GM19324 (cell line): Measurements from ENCODE around the gene IFNGR2.
"Not testable (repeated sequence)": the region's sequence is repeated elsewhere in the genome, so short reads cannot be mapped to it uniquely, and the experiment has no call there.

Experiments used
- ATAC-seq: cut with Tn5 transposase; IDR thresholded peaks from one replicate; pipeline ENCODE4 v1.9.1; 2021; ENCODE audit warnings: mild to moderate bottlenecking, moderate library complexity; ENCODE audit not compliant: unreplicated experiment, low FRiP score

IFNGR2 gene

DNA sequence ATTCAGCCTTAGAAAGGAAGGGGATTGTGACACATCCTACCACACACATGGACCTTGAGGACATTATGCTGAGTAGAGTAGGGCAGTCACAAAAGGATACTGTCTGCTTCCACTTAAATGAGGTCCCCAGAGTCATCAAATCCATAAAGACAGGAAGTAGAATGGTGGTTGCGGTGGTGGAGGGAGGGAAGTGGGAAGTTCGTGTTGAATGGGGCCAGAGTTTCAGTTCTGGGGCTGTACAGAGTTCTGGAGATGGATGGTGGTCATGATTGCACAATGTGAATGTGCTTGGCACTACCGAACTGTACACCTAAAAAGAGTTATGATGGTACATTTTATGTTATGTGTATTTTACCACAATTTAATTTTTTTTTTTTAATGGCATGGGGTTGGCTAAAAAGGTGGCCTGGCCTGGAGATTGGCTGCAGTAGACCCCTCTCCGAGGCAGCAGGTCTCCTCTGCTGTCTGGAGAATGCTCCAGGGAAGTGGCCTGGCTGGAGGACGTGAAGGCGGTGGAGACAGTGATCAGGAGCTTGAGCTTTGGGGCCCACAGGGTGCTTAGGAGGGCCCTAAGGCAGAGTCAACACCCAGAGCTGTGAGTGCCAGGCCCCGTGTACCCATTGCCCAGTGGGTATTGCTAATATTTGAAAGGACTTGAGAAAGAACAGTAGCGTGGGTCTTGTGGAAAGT, 30.4 kb downstream of the IFNGR2 start:
- no peak for ATAC-seq

DNA sequence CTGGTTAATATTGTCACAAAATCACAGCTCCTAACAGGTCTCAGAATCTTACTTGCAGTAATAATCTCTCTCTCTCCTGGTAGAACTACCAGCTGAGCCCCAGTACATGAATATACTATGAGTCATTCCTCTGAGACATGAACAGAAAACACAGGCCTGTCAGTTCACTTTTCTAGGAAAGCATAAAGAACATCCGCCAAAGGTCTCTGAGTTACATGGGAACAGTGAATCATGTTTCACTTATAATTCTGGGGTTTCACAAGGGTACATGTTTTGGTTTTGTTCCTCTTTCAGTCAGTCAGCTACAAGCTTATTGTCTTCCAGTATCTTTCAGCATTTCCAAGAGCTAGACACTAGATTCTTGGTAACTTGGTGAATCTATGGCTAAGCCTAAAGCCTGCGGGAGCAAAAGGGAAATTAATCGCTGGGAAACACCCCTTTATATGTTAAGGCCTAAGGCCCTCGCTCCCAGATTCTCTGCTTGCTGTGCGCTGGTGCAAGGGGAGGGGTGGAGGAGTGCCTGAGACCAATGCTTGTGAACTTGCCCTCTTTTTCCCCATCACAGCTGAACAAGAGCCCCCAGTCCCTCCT, 31.7 kb downstream of the IFNGR2 start:
- peak; percentile 76 for ATAC-seq

DNA sequence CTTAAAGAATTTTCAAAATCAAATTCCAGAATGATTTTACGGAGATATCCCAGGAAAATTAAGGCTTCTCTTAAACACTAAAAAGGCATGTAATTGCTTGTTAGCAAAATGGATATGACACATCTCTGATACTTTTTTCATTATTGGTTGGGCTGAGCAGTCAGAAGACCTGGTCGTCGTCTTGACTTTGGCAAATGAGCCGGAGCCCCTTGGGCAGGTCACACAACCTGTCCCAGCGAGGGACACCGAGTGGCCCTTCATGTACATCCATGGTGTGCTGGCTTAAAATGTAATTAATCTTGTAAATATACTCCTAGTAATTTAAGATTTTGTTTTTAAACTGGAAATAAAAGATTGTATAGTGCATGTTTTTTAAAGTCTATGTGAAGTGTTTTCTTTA, 33.9 kb downstream of the IFNGR2 start:
- no peak for ATAC-seq

DNA sequence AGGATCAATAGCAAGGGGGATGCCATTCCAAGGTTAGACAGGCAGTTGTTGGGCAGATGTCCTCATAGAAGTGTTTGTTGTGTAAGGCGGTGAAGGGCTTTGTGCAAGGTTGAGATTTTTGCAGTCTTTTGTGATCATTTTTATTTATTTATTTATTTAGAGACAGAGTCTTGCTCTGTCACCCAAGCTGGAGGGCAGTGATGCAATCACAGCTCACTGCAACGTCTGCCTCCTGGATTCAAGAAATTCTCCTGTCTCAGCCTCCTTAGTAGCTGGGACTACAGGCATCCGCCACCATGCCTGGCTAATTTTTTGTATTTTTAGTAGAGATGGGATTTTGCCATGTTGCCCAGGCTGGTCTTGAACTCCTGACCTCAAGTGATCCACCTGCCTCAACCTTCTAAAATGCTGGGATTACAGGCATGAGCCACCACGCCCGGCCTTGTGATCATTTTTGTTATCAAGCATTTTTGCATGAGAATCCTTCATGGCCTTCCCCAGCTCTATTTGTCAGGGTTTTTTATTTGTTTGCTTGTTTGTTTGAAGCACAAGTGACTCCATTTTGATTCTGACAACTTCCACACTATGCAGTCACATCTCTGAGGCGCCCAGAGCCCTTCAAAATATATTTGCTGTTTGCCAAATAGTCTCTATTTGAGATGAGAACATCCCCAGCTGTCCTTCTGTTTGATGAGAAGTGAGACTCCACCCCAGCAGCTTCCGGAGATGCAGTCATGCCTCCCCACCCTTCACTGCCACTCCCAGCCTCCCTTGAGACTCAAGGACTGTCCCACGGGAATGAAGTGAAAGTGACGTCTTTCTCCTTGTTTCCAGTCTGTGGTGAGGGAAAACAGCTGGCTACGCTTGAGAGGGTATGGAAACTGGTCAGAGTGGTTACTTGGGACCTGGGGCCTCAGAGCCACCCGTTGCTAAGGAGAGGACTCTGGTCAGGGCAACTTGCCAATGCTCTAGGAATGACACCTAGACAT, 38.6 kb downstream of the IFNGR2 start:
- no peak for ATAC-seq

DNA sequence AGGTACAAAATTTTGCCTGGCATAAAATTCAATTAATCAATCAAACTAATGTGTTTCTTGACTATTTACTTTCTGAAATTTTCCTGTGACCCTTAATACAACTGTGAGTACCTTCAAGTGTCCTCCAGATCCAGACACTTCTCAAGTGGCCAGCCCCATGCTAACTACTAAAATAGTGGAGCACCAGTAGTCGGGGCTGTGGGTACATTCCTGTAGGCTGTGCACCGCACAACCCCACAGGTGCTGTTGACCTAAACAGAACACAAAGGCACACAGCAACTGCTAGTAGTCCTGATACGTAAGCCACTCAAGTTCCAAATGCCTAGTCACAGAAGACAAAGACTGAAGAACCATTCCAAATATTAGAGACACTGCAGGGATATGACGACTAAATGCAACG, 40.0 kb downstream of the IFNGR2 start:
- ATAC-seq: no peak

DNA sequence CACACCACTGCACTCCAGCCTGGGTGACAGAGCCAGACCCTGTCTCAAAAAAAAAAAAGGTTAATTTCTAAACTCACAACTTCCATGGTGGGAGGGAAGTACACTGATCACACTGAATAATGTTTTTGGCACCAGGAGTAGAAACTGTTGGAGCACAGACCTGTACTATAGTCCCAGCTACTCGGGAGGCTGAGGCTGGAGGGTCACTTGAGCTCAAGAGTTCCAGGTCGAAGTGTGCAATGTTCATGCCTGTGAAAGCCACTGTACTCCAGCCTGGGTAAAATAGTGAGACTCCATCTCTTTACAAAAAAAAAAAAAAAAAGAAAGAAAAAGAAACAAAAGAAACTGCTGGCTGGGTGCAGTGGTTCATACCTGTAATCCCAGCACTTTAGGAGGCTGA, 41.3 kb downstream of the IFNGR2 start:
- ATAC-seq: no peak

DNA sequence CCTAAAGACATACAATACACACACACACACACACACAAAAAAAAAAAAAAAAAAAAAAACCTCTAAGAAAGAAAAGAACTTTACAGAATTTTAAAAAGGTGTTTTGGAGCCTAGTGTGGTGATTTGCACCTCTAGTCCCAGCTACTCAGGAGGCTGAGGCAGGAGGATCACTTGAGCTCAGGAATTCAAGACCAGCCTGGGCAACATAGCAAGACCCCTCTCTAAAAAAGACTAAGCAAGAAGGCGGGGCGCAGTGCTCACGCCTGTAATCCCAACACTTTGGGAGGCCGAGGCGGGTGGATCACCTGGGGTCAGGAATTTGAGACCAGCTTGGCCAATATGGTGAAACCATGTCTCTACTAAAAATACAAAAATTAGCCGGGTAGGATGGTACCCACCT, 43.4 kb downstream of the IFNGR2 start:
- not testable (repeated sequence) for ATAC-seq

DNA sequence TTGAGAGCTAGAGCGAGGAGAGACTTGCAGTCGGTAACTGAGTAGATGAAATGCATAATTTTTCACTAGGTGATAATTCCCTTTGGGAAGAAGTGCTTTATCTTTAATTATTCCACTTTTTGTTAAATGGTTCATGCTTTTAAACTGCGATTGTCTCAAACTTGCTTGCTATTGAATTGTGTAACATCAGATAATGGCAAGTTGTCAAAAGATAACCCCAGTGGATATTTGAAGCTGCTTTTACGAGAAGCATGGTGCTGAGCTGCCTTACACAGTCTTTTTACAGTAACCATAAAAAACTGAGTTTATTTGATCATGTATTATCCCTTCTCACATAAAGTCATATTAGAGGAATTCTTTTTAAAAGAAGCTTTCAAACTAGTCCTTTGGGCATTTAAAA, 46.4 kb downstream of the IFNGR2 start:
- no peak for ATAC-seq

DNA sequence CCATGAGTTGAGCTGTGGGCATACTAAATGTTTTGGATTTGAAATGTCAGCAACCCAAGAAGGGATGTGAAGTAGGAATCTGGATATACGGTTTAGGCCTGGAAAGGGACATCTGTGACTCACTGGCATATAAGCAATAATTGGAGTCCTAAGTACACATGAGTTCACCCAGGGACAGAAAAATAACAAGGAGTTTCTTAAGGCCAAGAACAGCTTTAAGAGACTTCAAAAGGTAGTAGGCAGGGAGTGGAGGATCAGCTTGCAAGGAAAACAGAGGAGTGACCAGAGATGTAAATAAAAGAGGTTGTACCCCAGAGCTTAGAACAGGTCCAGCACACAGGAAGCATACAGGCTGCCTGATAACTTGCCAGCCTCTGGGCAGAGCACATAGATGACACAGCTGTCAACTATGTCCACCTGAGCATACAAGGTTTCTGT, 48.4 kb downstream of the IFNGR2 start:
- ATAC-seq: no peak

DNA sequence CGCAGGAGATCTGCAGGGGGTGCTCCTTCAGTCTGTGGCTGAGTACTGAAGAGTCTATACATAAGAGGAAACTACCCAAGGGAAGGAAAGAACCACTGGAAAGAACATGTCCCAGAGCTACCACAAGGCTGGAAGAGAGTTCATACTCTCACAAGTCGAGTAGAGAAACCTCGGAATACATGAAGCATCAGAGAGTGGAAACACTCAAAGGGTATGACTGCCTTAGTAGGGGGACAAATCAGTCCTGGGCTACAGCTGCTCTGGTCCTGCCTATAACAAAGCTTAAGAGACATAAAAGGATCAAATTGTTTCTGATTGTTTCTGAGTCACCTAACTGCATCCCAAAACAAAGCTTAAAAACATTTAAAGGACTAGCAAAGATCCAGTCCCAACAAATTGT, 49.1 kb downstream of the IFNGR2 start:
- ATAC-seq: no peak

DNA sequence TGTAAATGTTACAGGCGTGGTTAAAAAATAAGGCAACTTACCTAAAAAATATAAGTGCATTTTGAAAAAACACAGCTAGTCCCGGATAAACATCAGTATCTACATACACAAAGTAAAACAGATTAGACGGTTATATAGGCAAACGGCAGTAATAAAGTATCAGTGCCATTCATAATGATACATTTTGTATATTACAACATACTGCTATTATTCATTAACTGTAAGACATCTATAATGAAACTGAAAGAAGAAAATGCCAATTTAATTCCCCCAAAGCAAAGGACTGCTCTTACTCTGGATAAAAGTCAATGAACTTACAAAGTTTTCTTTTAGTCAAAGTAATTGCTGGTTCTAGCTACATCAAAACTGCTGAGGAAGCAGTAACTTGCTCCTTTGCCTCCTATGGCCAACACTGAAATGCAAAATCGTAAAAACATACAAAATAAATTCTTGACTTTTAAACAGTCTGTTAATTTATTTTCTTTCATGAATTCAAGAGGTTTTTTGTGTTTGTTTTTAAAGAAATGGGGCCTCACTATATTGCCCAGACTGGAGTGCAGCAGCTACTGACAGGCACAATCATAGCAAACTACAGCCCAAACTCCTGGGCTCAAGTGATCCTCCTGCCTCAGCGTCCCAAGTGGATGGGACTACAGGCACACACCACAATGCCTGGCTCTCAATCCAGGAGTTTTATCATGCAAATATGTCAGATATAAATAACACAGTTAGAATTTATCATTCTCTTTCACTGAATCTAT, 52.7 kb downstream of the IFNGR2 start:
- ATAC-seq: no peak

DNA sequence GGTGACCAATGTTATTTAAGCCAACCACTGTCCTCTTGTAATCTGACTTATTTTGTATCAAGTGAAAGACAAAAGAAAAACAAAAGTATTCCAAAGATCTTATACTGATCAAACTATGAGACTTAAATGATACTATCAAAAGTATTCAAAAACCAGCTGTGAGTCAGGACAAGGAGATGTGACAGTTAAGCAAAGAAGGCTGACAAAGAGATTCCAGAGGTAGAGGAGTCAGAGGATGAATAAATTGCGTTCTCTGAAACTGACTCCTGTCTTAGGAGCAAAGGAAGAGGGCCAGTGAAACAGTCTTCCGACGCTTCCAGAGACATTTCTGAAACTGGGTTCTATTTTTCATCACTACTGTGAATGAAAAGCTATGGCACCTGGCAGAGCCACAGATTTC, 55.6 kb downstream of the IFNGR2 start:
- ATAC-seq: no peak

DNA sequence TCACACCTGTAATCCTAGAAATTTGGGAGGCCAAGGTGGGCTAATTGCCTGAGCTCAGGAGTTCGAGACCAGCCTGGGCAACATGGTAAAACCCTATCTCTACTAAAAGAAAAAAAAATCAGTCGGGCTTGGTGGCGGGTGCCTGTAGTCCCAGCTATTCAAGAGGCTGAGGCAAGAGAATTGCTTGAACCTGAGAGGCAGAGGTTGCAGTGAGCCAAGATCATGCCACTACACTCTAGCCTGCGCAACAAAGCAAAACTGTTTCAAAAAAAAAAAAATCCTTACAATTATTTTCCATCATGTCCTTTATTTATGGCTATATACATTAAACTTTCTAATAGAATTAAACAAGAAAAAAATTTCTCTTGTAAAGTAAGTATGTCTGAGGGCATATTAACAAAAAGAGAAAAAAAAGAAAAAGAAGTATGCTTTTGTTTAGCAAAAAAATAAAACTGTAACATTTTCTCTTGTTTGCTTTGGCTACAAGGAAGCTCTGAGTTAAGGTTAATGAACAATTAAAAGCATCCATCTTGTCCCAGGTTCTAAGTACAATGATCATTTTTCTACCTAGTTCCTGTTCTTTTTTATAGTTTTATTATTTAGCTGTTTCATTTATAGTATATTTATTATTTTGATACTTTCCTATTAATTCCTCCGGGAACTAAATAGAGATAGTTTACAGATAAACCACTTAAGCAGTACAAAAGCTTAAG, 58.5 kb downstream of the IFNGR2 start:
- ATAC-seq: no peak

DNA sequence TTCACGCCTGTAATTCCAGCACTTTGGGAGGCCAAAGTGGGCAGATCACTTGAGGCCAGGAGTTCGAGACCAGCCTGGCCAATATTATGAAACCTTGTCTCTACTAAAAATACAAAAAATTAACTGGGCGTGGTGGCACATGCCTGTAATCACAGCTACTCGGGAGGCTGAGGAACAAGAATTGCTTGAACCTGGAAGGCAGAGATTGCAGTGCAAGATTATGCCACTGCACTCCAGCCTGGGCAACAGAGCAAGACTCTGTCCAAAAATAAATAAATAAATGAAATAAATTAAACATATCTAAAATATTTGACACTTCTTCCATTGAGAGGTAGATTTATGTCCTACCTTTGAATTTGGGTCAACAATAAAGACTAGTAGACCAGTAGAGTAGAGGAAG, 66.0 kb downstream of the IFNGR2 start:
- not testable (repeated sequence) for ATAC-seq

DNA sequence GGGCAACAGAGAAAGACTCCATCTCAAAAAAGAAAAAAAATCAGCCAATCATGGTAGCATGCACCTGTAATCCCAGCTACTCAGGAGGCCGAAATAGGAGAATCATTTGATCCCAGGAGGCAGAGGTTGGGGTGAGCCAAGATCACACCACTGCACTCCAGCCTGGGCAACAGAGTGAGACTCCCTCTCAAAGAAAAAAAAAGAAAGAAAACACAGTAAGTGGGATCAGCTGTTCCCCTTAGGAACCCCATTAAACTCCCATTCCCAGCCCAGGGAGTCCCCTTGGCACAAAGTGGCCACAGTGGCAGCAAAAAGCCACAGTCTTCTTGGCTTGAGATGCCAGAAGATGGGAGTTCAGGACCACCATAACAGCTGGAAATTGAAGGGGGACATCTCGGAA, 67.5 kb downstream of the IFNGR2 start:
- ATAC-seq: no peak

DNA sequence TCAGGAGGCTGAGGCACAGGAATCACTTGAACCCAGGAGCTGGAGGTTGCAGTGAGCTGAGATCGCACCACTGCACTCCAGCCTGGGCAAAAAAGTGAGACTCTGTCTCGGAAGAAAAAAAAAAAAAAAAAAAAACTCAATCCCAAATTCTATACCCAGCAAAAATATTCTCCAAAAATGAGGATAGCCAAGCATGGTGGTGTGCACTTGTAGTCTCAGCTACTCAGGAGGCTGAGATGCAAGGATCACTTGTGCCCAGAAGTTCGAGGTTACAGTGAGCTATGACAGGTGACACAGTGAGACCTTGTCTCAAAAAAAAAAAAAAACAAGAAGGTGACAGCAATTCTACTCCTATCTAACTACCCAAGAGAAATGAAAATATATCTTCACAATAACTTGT, 70.1 kb downstream of the IFNGR2 start:
- no peak for ATAC-seq

DNA sequence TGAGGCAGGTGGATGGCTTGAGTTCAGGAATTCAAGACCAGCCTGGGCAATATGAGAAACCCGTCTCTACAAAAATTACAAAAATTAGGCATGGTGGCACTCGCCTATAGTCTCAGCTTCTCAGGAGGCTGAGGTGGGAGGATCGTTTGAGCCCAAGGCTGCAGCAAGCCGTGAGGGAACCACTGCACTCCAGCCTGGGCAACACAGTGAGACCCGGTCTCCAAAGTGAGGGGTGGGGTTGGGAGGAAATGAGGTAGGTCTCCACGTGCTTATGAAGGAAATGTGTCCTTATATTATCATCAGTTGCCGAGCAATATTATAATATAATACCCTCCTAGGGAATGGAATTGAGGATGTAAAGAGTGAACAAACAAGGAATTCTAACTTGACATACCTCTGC, 73.9 kb downstream of the IFNGR2 start:
- ATAC-seq: no peak

DNA sequence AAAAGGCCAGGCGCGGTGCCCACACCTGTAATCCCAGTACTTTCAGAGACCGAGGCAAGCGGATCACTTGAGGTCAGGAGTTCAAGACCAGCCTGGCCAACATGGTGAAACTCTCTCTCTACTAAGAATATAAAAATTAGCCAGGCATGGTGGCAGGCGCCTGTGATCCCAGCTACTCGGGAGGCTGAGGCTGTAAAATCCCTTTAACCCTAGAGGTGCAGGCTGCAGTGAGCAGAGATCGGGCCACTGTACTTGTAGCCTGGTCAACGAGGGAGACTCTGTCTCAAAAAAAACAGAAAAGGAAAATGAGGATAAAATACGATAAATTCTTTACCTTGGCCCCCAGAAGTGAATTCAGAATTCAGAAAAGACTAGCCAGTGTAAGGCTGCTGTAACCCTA, 75.0 kb downstream of the IFNGR2 start:
- ATAC-seq: no peak

DNA sequence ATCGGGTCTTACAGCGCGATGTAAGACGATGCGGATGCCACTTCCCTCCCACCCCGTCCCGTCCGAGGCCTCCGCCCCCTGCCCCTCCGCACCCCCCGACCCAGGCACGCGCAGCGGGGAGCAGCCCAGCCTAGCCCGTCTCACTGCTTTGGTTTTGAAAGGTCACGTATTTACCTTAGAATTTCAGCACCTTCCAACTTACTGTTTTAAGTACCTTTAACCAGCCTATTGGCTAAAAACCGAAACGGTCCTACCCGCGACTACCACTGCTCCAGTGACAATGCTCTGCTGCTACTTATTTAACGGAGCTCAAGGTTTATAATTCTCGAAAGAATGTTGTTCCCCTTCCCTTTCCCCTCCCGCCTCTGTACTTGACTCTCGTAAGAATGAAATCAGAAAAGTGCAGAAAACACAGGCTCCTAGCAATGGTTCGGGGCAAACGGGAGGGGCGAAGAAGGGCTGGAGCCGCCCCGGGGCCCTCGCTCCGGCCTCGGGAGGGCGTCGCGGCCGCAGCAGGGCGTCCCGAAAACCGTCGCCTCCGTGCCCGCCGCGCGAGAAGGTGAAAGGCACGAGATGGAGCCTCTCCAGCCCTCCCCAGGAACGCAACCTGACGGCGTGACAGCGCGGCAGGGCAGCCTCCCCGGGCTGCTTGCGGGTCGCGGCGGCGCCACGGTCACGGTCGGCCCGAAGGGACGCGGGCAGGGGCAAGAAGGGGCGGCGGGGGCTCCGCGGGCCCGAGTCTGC, 75.9 kb downstream of the IFNGR2 start:
- peak; percentile 20 for ATAC-seq
